Brain pericyte (primary cell): ENCODE data around the gene IGFBP1.

Experiments
- DNase-seq: peaks from one replicate; pipeline ENCODE4 v3.0.0-alpha.2; 2012; ENCODE audit warnings: low read depth, low spot score

Gene IGFBP1

DNA sequence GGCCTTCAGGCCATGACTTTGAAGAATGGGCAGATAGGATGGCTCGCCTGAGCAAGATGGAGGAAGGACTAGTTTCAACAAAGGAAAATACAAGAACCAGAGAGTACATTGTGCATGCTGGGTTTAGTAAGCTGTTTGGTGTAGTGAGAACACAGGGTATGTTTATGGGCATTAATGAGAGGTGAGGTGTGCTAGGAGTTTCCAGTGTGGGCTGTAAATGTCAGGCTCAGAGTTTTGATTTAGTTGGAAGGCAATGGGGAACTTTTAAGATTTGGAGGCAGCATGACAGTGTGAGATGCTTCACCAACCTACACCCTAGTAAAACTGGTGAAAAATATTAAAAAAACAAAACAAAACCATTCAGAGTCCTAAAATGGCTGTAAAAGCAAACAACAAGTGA lies 13.3 kb downstream of the IGFBP1 start:
- DNase-seq: no peak

DNA sequence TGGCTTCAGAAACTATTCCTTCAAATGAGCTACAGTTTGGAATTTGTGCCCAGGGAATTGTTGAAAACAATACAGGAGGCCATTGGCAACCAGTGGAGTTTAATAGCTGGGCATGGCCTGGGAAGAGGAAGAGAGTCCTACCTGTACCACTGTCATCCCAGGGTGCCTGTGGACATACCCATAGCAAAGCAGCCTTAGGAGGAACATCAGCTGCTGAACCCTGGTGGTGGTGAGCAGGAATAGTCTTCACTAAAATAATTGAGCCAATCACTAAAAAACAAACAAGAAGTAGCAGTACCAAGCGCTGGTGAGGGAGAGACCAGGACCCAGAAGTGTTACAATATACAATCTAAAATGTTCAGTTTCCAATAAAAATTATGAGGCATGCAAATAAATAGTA lies 14.5 kb downstream of the IGFBP1 start:
- no peak for DNase-seq

DNA sequence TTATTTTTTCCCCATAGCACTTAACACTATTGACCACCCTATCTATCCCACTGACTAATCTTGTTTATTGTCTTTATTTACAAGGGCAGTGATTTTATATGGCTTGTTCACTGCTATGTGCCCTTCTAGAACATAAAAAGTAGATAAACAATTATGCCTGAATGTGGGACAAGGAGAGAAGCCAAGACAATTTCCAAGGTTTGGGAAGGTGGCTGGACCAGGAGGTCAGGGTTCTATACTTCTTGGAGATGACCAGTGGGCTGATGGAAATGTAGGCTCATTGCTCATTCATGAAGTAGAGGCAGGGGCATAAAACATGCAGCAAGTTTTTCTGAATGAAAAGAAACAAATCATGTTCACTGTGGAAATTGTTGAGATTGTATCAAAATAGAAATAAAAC lies 21.3 kb downstream of the IGFBP1 start:
- no peak for DNase-seq

DNA sequence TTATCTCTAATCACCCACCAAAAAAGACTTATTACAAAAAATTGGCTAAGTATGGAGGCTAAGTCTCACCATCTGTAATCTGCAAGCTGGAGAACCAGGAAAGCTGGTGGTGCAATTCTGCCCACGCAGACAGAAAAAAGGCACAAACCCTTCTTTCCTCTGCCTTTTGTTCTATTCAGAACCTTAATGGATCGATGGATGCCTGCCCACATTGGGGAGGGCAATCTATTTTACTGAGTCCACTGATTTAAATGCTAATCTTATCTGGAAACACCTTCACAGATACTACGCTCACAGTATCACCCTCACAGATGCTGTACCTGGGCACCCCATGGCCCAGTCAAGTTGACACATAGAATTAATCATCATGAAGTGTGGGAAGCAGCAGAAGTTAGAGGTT lies 22.6 kb downstream of the IGFBP1 start:
- DNase-seq: no peak

DNA sequence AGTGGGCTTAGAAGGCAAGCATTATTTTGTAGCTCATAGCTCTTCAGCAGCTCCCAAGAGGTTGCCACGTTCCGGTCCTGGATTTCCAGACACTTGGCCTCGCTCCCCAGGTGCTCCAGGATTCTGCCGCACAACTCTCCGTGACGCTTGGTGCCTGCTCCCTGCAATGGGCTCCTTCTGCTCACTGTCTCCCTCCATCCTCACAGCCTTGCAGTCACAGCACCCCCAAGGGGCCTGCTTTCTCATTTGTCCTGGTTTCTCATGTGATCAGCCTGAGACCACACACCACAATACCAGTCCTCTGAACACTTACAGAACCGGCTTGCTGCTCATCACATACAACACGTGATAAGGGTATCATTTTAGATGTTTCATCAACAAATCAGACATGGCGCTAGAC lies 23.0 kb downstream of the IGFBP1 start:
- DNase-seq: no peak

DNA sequence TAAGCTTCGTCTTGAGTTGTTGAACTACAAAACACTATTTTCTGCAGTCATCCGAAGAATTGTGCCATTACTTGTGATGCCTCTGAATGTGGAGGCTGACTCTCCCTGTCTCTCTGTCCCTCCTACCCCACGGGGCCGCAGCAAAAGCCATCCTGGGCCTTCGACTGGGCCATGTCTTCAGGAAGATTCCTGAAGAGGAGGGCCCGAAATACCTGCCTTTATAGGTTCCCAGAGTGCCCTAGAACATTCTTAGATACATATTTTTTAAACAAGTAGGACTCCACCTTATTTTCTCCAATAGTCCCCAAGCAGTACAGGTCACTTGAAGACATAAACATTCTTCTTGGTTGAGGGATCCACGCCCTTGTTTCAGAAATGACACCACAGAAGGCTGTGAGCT lies 24.7 kb downstream of the IGFBP1 start:
- DNase-seq: no peak

DNA sequence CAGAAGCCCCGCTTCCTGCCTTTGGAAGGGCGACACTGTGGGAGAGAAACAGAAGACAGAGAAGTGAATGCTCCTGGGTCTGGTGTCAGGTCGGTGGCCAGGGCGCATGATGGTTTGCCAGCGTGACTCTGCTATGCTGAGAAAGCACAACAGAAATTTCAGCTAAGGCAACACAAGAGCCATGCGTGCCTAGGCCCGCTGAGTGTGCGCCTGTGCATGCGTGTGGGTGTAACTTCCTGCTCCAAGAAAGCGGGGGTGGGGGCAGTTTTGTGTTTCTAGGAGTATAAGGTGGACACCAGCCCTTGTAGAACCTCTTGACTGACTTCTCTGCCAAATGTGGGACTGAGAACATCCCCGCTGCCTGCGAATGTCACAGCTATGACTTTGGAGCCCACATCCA lies 26.6 kb downstream of the IGFBP1 start:
- no peak for DNase-seq

DNA sequence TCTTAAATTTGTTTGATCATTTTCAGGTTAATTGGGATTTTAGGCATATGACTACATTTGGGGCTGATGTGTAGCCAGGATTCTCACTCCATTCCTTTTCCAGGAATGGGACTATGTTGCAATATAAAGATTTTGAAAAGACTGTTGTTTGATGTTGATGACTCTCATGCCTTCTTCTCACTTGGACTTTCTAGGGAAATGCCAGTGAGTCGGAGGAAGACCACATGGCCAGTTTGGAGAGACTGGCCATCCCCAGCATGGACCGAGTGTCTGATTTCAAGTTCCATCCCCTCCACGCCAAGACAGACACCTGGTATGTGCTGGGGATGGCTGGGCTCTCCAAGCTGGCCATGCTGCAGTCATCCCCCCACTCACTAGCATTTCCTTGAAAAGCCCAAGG lies 27.3 kb downstream of the IGFBP1 start:
- no peak for DNase-seq

DNA sequence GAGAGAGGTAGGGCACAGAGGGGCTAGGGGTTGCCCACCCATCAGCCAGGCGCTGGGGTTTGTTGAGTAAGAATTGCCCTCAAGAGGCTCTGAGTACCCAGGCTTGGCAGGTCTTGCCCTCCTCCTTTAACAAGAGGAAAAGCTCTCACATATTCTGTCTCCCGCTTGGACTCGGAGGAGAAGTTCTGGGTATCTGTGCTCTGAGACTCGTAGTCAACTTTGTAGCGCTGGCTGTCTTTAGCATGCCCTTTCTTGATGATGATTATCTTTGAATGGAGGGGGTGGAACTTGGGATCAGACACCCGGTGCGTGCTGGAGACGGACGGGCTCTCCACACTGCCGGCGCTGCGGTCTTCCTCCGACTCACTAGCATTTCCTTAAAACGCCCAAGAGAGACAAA lies 28.8 kb downstream of the IGFBP1 start:
- DNase-seq: no peak

DNA sequence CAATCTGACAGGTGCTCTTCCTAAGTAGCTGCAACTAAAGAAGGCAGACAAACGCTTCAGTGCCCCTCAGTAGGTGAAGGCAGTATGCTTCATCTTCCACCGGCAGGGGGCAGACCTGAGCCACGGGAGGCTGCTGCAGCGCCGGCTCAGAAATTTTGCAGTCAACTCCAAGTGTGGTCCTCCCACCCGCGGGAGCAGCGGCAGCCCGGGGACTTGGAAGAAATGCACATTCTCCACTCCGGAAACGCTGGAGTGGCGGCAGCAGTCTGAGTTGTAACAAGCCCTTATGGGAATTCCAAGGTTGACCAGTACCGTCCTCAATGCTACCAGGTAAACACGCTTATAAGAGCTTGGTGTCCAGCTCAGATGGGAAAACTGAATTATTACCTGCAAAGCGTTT lies 29.4 kb downstream of the IGFBP1 start:
- DNase-seq: no peak

DNA sequence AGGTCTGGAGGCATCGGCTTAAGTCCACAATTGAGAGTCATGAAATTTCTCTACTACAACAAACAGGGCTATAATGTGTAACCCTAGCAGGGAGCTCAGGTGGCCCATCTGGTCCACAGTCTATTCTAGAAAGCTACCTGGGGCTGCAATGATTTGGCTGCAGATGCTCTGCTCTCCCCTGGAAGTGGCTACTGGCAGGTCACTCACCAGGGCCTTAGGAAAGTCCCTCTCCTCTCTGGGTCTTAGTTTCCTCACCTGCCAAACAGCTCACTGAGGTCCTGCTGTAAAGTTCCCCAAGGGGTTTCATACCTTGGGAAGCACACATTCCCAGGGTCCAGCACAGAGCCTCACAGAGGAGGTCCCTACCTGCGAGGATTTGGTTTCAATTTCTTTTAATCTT lies 30.3 kb downstream of the IGFBP1 start:
- no peak for DNase-seq

DNA sequence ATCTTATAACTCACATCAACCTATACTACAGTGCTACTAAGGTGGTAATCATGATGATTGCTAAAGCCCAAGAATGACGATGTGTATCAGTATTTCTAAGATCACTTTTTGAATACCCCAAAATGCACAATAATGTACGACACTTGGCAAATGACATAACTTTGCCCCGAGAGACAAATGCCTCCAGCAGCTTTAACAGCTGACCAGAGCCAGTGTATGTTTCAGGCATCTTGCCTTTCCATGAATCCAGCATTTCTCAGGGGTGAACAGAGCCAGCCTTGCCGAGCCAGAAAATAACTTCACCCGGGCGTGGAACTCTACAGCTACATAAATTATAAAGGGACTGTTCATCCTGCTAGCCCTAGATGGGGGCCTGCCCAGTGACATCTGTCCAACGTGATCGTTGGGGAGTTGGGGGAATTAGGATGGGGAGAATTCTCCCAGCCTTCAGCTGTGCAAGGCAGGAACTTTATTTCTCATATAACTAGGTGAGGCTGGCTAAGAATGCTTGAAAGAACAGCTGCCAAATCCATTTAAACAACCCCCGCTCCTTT lies 31.0 kb downstream of the IGFBP1 start:
- no peak for DNase-seq

DNA sequence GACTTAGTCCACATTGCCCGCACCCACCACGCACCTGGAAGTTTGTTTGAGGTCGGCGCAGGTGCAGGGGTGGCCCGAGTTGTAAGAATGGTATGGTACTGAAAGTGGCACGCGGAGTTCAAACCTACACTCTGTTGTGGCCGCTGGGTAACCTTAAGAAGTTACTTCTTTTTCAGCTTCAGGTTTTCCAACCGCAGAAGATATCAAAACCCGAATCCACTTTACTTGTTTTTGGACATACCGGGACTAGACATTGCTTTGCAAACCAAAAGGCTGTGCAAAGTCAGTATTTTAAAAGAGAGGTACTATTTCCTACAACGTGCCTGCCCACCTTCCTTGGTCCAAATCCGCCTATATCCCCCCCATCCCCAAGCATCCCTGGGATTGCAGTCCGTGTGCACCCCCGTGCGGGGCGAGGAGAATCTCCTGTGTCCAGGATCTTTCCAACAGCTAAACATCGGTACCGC lies 31.7 kb downstream of the IGFBP1 start:
- no peak for DNase-seq

DNA sequence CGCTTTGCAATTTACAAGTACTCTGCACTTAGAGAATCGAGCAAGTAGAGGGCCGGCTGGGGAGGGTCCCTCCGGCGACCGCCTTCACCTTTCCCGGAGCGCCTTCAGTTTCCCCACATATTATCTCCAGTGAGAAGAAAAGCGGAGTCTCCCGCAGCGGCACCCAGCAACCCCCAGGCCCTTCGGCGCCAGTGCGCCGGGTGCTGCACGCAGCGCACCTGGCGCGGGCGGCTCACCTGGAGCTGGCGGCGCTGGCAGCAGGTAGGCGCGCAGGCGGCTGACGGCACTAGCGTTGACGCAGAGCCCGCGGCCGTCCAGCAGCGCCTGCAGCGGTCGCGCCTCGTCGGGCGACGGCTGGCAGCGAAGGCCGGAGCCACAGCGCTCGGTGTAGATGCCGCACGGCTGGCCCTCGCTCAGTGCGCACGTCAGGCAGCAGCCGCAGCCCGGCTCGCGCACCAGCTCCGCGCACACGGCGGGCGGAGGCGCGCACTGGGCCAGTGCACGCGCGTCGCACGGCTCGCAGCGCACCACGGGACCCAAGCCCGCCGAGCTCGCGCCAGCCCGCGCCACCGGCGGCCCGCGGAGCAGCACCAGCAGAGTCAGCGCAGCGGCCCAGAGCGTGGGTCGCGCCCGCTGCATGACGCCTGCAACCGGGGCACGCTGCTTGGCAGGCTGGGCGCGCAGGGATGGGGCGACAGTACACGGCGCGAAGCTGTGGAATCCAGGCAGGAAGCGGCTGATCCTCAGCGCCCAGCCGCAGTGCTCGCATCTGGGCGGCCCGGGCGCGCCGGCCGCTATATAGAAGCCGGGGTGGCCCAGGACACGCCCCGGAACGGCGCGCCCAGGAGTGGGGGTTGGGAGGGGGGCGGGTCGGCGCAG lies 32.5 kb downstream of the IGFBP1 start, which contains the start of gene IGFBP3:
Gene IGFBP3 (minus strand): TSS at position 771 of the 879 bp plus-strand sequence. CDS start 132 bp downstream, at position 639.
- no peak for DNase-seq

DNA sequence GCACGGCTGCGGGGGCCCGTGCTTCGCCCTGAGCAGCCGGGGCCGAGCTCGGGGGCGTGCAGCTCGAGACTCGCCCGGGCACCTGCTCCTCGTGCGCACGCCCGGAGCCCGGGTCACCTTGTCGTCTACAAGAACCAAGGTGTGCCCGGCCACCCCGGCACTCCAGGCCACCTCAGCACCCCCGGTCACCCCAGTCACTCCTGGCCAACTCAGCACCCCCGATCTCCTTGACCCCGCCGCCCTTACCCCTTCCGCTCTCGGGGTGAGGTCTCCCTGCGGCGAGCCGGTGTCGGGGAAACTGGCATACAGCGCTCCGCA lies 33.1 kb downstream of the IGFBP1 start:
- DNase-seq: no peak

DNA sequence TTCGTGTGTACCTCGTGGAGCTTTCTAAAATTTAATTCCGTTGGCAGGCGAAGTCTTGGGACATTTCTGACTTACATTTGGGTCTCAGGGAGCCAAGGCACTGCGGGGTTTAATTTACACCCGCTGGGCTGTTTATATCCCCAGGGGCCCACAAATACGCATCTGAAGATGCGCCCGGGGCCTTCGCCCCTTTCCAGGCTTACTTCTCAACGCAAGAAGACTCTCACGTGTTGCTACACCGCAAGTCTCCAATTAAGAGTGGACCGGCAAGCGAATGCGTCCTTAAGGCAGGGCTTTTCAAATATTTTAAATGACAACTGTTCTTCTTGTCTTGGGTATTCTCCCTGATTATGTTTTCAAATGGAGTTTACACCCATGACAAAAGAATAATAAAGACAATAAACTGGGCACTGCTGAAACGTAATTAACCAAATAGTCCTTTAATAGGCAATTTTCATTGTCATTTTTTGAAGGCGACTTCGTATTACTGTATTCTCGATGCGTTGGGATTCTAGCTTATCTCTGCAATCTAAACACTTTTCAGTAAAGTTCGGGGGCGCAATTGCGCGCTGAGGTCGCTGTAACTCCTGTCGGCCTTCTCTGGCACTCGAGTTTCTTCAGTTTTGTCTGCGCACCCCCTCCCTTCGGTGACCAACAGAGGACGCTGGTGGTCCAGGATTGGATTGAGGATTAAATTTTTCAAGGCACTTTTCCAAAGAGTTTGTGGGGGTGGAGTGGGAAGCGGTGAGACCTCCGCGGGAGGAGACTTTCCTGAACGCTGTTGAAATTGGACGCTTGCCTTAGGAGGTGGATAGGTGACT lies 33.6 kb downstream of the IGFBP1 start:
- DNase-seq: no peak

DNA sequence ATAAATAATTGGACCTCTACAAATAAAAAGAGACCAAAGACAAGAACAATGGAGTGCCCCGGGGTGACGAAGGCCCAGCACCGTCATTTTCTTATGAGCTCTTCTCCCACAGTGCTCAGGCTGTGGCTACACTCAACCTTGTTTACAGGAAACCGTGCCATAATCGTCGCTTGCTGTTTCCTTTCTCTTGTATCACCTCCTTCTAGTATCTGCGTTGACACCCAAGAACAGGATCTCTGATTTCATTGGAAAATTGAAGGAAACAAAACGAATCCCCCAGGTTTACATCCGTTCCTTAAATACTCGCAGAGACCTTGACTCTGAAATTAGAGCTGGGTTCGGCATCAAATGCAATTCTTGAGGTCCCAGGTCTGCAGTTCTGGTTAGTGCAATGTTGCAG lies 34.5 kb downstream of the IGFBP1 start:
- DNase-seq: no peak

DNA sequence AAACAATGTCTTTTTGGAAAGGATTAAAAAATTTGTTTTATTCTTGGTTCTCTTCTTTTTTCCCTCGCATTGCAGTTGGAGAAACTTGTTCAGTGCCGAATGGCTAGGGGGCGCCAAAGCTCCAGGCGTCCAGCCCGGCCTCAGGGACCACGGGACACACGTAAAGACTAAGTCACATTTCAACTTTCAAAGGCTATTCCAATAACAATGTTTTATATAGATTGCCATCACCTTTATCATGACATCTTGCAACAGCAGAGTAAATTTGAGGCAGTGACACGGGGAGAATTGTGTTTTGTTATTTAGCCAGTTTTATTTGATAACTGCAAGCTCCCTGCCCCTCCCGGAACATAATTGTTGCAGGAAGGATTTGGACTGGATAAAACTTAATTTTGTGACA lies 35.0 kb downstream of the IGFBP1 start:
- no peak for DNase-seq

DNA sequence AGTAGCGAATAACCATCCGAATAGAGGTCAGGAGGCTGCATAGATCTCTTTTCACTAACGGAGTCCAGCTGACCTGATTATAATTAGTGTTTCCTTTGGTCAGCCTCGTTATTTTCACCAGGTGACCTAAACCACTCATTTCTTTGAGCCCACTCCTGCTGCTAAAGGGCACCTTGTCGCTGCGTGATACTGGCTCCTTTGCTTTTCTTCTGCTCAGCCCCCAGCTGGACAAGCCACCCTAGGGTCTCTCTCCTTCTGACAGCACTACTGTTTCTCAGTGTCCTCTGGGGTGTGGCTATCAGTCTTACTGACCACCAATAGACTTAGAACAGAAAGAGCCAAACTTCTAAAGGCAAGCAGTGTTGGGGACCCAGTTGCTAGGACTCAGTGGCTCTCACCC lies 35.5 kb downstream of the IGFBP1 start:
- DNase-seq: no peak

DNA sequence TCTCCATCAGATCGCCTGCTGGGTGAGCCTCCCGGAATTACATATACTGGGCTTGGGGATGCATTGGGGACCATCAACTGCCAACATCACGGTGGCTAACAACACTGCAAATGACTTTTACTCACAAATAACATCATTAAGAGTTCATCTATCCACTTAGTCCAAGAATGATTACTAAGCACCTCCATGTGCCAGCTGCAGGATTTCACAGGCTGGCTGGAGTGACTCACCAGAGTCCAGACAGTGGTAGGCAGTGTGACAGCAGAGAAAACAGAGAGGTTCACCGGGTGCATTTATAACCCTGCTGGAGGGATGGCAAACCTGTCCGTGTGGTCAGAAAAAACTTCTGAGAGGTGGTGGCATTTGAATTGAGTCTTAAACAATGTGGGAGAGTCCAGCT lies 36.0 kb downstream of the IGFBP1 start:
- DNase-seq: no peak

DNA sequence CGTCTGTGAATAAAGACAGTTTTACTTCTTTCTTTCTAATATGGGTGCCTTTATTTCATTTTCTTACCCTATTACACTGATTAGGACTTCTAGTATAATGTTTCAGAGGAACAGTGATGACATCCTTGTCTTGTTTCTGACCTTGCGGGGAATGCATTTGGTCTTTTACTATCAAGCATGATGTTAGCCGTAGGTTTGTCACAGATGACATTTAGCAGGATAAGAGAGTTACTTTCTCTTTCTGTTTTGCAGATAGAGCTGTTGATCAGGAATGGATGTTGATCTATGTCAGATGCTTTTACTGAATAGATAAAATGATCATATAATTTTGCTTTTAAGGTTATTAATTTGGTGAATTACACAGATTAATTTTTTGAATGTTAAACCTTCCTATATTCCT lies 39.4 kb downstream of the IGFBP1 start:
- DNase-seq: no peak

DNA sequence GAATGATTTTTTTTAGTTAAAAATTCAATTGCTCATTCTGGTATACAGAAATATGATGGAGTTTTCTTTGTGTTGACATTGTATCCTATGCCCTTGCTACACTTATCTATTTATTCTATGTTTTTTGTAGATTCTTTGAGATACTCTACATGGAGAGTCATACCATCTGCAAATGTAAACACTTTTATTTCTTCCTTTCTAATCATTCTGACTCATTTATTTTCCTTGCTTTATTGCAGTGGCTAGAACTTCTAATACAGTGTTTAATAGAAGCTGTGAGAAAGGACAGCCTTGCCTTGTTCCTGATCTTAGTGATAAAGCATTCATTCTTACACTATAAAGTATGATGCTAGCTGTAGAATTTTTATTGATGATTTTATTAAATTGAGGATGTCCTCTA lies 42.7 kb downstream of the IGFBP1 start:
- no peak for DNase-seq

DNA sequence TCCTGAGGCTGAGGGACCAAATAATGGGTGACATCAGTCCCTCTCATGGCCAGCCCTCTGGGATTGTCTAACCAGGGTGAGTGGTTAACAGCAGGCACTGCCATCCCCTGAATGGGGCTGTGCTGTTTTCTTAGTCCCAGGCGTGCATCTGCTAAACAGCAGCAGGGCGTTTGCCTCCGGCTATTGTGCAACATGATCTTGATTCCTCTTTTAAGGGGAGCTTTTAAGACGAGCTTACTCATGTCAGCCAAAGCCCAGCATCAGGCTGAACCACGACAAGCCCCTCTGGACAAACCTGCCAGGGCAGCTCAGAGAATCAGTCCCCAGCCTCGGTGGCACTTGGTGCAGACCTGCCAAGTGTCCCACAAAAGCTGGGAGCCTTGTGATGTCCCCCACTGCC lies 49.0 kb downstream of the IGFBP1 start:
- DNase-seq: no peak
